ENCODE results near the gene ADIPOQ.

DNA sequence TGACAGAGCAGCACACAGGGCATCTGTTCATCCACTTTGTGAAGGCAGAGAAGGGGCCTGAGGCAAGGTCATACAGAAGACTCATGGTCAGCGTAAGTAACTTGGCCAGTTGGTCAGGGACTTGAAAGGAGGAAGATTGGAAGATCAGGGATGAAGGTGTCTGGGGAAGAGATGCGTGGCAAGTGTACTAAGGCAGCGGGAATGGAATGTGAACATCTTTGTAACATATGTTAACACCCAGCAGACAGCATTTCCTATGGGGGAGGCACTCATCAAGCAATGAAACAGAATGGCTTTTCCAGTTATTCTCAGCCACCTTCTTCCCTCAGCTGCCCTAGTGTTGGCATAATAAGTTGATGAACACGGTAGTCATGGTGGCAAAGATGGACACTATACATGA, 28.4 kb upstream of the ADIPOQ start:
- TF ChIP-seq, protein P1, sequence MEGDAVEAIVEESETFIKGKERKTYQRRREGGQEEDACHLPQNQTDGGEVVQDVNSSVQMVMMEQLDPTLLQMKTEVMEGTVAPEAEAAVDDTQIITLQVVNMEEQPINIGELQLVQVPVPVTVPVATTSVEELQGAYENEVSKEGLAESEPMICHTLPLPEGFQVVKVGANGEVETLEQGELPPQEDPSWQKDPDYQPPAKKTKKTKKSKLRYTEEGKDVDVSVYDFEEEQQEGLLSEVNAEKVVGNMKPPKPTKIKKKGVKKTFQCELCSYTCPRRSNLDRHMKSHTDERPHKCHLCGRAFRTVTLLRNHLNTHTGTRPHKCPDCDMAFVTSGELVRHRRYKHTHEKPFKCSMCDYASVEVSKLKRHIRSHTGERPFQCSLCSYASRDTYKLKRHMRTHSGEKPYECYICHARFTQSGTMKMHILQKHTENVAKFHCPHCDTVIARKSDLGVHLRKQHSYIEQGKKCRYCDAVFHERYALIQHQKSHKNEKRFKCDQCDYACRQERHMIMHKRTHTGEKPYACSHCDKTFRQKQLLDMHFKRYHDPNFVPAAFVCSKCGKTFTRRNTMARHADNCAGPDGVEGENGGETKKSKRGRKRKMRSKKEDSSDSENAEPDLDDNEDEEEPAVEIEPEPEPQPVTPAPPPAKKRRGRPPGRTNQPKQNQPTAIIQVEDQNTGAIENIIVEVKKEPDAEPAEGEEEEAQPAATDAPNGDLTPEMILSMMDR (conservative IDR thresholded peaks at IDR 0.05; ENCODE audit: low read depth, low read length), result no peak
- TF ChIP-seq EZH2 (IDR thresholded peaks at IDR 0.05; ENCODE audit: low read length, unreplicated experiment) (no peak), EZH2phosphoT487 (IDR thresholded peaks at IDR 0.05; ENCODE audit: borderline replicate concordance, low read length) (no peak)
